ENCODE measurements around the gene SLC25A26. TPM values are rescaled to one million over a fixed set of nuclear protein-coding genes. Genes with fewer than 3 reads are reported as not detected.

SLC25A26 gene
- total RNA-seq, 1 experiment from 2014 or later = 13.2 TPM

DNA sequence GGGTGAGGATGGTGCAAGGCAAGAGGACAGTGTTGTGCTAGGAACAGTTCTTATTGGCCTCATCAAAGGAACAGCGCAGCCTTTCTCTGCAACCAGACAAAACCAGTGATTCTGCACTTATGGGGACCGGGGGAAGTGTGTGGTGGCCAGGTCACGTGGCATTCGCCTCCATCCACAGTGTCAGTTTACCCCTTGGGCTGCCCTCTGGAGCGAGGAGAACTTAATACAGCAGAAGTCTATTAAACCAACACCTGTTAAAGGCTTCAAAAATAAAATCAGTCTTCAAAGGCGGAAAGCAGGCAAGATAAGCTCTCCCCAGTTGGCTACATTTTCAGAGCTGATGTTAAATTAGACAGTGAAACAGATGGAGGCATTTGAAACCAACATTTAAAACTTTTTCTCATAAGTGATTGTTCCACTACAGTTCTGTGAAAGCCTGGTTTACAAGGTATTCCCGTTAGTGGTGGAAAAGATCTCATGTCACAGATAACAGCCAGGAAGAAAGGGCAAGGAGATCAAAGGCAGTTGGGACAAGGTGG lies 204.8 kb downstream of the SLC25A26 start:
- no peak for DNase-seq (ENCODE audit: low read depth, low spot score)
- in situ Hi-C loops (cut with HindIII; ENCODE audit: low pct_unique_long_range_greater_than_20kb, low sequenced_read_pairs) (no loop called here), intact Hi-C loops (cut with micrococcal nuclease; ENCODE audit: unreplicated experiment) (no loop called here)
- POLR2A ChIA-PET = no interaction called here
- no peaks in the 10 kb centered on the region for H3K4me1 ChIP-seq (ENCODE audit: control insufficient read depth, insufficient read depth, low read length)
- no peaks in the 10 kb centered on the region for H3K9me3 ChIP-seq (ENCODE audit: control insufficient read depth, insufficient read depth, low read depth, low read length)
- no peak overlapping the region for H3K4me3 ChIP-seq (ENCODE audit: low read depth in 2 of 2, low read length in 2 of 2)
- CTCF ChIA-PET = no interaction called here
- BruUV-seq (replicated peaks) = no TSS peak
- no peak for ATAC-seq
- H3K27me3 ChIP-seq (ENCODE audit: control insufficient read depth, insufficient read depth, low read length) = no peaks in the 10 kb centered on the region
- no peak overlapping the region for H3K27ac ChIP-seq (ENCODE audit: low read length)
- H3K36me3 ChIP-seq (ENCODE audit: control insufficient read depth, insufficient read depth, low read length) = no peaks in the 10 kb centered on the region
- no peak for TF ChIP-seq TCF7L2 (IDR thresholded peaks at IDR 0.05; ENCODE audit: low read depth, low read length)
- TF ChIP-seq, protein P1, sequence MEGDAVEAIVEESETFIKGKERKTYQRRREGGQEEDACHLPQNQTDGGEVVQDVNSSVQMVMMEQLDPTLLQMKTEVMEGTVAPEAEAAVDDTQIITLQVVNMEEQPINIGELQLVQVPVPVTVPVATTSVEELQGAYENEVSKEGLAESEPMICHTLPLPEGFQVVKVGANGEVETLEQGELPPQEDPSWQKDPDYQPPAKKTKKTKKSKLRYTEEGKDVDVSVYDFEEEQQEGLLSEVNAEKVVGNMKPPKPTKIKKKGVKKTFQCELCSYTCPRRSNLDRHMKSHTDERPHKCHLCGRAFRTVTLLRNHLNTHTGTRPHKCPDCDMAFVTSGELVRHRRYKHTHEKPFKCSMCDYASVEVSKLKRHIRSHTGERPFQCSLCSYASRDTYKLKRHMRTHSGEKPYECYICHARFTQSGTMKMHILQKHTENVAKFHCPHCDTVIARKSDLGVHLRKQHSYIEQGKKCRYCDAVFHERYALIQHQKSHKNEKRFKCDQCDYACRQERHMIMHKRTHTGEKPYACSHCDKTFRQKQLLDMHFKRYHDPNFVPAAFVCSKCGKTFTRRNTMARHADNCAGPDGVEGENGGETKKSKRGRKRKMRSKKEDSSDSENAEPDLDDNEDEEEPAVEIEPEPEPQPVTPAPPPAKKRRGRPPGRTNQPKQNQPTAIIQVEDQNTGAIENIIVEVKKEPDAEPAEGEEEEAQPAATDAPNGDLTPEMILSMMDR (IDR thresholded peaks at IDR 0.05) = no peak

- DNase-seq (ENCODE audit: low read depth, low spot score) (no peak), ATAC-seq (no peak)
- ChIA-PET POLR2A (no interaction called here), CTCF (no interaction called here)
- H3K4me1 ChIP-seq (ENCODE audit: control insufficient read depth, insufficient read depth, low read length) = no peaks in the 10 kb centered on the region
- no peaks in the 10 kb centered on the region for H3K27me3 ChIP-seq (ENCODE audit: control insufficient read depth, insufficient read depth, low read length)
- no TSS peak for BruUV-seq (replicated peaks)
- H3K27ac ChIP-seq (ENCODE audit: low read length) = no peak overlapping the region
- no peaks in the 10 kb centered on the region for H3K36me3 ChIP-seq (ENCODE audit: control insufficient read depth, insufficient read depth, low read length)
- in situ Hi-C loops (cut with HindIII; ENCODE audit: low pct_unique_long_range_greater_than_20kb, low sequenced_read_pairs) (no loop called here), intact Hi-C loops (cut with micrococcal nuclease; ENCODE audit: unreplicated experiment) (no loop called here)
- H3K9me3 ChIP-seq (ENCODE audit: control insufficient read depth, insufficient read depth, low read depth, low read length) = no peaks in the 10 kb centered on the region
- no peak overlapping the region for H3K4me3 ChIP-seq (ENCODE audit: low read depth in 2 of 2, low read length in 2 of 2)
- TF ChIP-seq, protein P1 (IDR thresholded peaks at IDR 0.05) = no peak
- TF ChIP-seq REST (IDR thresholded peaks at IDR 0.05; ENCODE audit: insufficient read depth in 1 of 2, low read depth in 2 of 2, low read length in 1 of 2) = no peak
- no peak for TF ChIP-seq POLR2AphosphoS5 (IDR thresholded peaks at IDR 0.05; ENCODE audit: low read depth, low read length)
- no peak for TF ChIP-seq SIN3A (IDR thresholded peaks at IDR 0.05; ENCODE audit: borderline replicate concordance, insufficient read depth, low read depth, low read length)
- TF ChIP-seq TCF7L2 (IDR thresholded peaks at IDR 0.05; ENCODE audit: low read depth, low read length) = no peak
Observed at GRCh38 chr3:66426135-66426534, 205.3 kb downstream of the SLC25A26 start.
